GM12878 (cell line): ENCODE data around the gene MAP2K7. TPM values are rescaled to one million over a fixed set of nuclear protein-coding genes. Genes with fewer than 3 reads are reported as not detected.

ENCODE experiments used
- ATAC-seq: fragments of 200-7000 bp; cut with Tn5 transposase; 3 replicates; pipeline ENCODE4 v1.9.1; 2020; ENCODE audit warnings: mild to moderate bottlenecking, moderate library complexity
- BruUV-seq: library from RNA; stranded (reverse); fragments of 400-500 nt; replicated peaks from 2 replicates; lab custom pipeline; 2021; lab: Mats Ljungman, UMichigan
- CTCF ChIA-PET: fragments of 300-600 bp; sonication (Branson Sonifier 250); formaldehyde crosslinking; extraction: SDS; loops from one replicate; lab custom pipeline; 2021; ENCODE audit warnings: inconsistent platforms; lab: Yijun Ruan, JAX
- POLR2A ChIA-PET: fragments of 350-600 bp; formaldehyde crosslinking; extraction: SDS; loops from one replicate; lab custom pipeline; 2021; ENCODE audit warnings: inconsistent platforms; lab: Charles Lee
- RAD21 ChIA-PET: fragments of 300-600 bp; sonication (Branson Sonifier 250); formaldehyde crosslinking; loops from one replicate; lab custom pipeline; 2023; ENCODE audit warnings: antibody characterized with exemption; ENCODE audit not compliant: unreplicated experiment; lab: Charles Lee
- SMC1A ChIA-PET: fragments of 300-600 bp; sonication (Branson Sonifier 250); formaldehyde crosslinking; loops from one replicate; lab custom pipeline; 2023; ENCODE audit not compliant: unreplicated experiment, uncharacterized antibody; lab: Charles Lee
- DNase-seq: peaks from one replicate; pipeline ENCODE4 v3.0.0-alpha.2; 2011; ENCODE audit warnings: low read depth, low spot score
- FAIRE-seq: peaks from 3 replicates; lab custom pipeline; 2011; peaks lifted over from hg19 to GRCh38; lab: Jason Lieb, UNC
- H2AFZ ChIP-seq: 2 replicates; pipeline ENCODE4 v1.6.0; 2011; ENCODE audit warnings: low read depth, low read length, control low read depth; ENCODE audit not compliant: control insufficient read depth
- H3K27ac ChIP-seq: 2 replicates; pipeline ENCODE4 v1.5.1; 2011; ENCODE audit warnings: control low read depth; ENCODE audit not compliant: control insufficient read depth, insufficient read depth
- H3K27me3 ChIP-seq, 2 experiments: replicated peaks in 1 of 2; 2 replicates each; pipeline versions ENCODE4 v1.6.0 to v1.6.1; 2011; ENCODE audit warnings: low read length in 1 of 2; ENCODE audit not compliant: control insufficient read depth in 2 of 2, insufficient read depth in 2 of 2
- H3K36me3 ChIP-seq, 2 experiments: 2 replicates each; pipeline ENCODE4 v1.5.1; 2011; ENCODE audit warnings: low read length in 1 of 2; ENCODE audit not compliant: control insufficient read depth in 2 of 2, insufficient read depth in 2 of 2
- H3K4me1 ChIP-seq: 2 replicates; pipeline ENCODE4 v1.6.1; 2011; ENCODE audit warnings: mild to moderate bottlenecking, low read length, moderate library complexity, mixed read lengths; ENCODE audit not compliant: control insufficient read depth, insufficient read depth
- H3K4me2 ChIP-seq: 2 replicates; pipeline ENCODE4 v1.6.0; 2011; ENCODE audit warnings: control low read depth; ENCODE audit not compliant: control insufficient read depth, insufficient read depth
- H3K4me3 ChIP-seq: fragments of 200-600 bp; sonication (generic); 2 replicates; pipeline ENCODE4 v1.5.1; 2016
- H3K79me2 ChIP-seq: 2 replicates; pipeline ENCODE4 v1.6.0; 2011; ENCODE audit warnings: low read length; ENCODE audit not compliant: control insufficient read depth, insufficient read depth
- H3K9ac ChIP-seq: 2 replicates; pipeline ENCODE4 v1.8.0; 2011; ENCODE audit warnings: low read length, control low read depth, mixed read lengths; ENCODE audit not compliant: control insufficient read depth, insufficient read depth
- H3K9me3 ChIP-seq: replicated peaks from 3 replicates; pipeline ENCODE4 v1.5.1; 2011; ENCODE audit warnings: mild to moderate bottlenecking, low read length; ENCODE audit not compliant: control insufficient read depth, insufficient read depth
- H4K20me1 ChIP-seq: 2 replicates; pipeline ENCODE4 v1.6.0; 2011; ENCODE audit not compliant: control insufficient read depth, insufficient read depth
- ATF2 ChIP-seq: IDR thresholded peaks from 2 replicates; pipeline ENCODE4 v1.6.1; 2012; ENCODE audit warnings: low read length, inconsistent platforms
- BCLAF1 ChIP-seq: fragments of 450-650 bp; IDR thresholded peaks from 2 replicates; pipeline ENCODE4 v1.6.1; 2017; ENCODE audit warnings: antibody characterized with exemption, mild to moderate bottlenecking, moderate library complexity
- CHD1 ChIP-seq: IDR thresholded peaks from 2 replicates; pipeline ENCODE4 v1.6.1; 2012; ENCODE audit warnings: low read depth, low read length, improper control_type of control experiment
- CUX1 ChIP-seq: IDR thresholded peaks from 2 replicates; pipeline ENCODE4 v1.6.1; 2012; ENCODE audit warnings: improper control_type of control experiment, low read depth, low read length; ENCODE audit not compliant: insufficient replicate concordance
- EP300 ChIP-seq, 2 experiments: fragments of 150-350 bp in 1 of 2; IDR thresholded peaks; 2 replicates each; pipeline ENCODE4 v1.6.1; 2011 to 2012; ENCODE audit warnings: low read depth in 2 of 2, low read length in 2 of 2, borderline replicate concordance in 1 of 2, improper control_type of control experiment in 1 of 2, inconsistent platforms in 1 of 2; ENCODE audit not compliant: control insufficient read depth in 1 of 2
- FOXK2 ChIP-seq: fragments of 450-650 bp; IDR thresholded peaks from 2 replicates; pipeline ENCODE4 v1.6.1; 2017; ENCODE audit warnings: mild to moderate bottlenecking, moderate library complexity
- LARP7 ChIP-seq: fragments of 450-650 bp; IDR thresholded peaks from 2 replicates; pipeline ENCODE4 v1.6.1; 2017; ENCODE audit warnings: mild to moderate bottlenecking
- NR2C2 ChIP-seq: IDR thresholded peaks from 2 replicates; pipeline ENCODE4 v1.6.1; 2011; ENCODE audit warnings: borderline replicate concordance, low read depth; ENCODE audit not compliant: control insufficient read depth, insufficient read length
- SIX5 ChIP-seq: IDR thresholded peaks from 2 replicates; pipeline ENCODE4 v1.6.1; 2011; ENCODE audit warnings: mild to moderate bottlenecking, low read depth, low read length, moderate library complexity; ENCODE audit not compliant: severe bottlenecking
- ZNF207 ChIP-seq: fragments of 450-650 bp; IDR thresholded peaks from 2 replicates; pipeline ENCODE4 v1.6.1; 2014; ENCODE audit warnings: antibody characterized with exemption, mild to moderate bottlenecking, borderline replicate concordance
- WGBS: methylation state at CpG from one replicate; pipeline ENCODE4 v1.1.6; 2016; ENCODE audit warnings: low lambda C conversion rate; ENCODE audit not compliant: insufficient replicate concordance, insufficient coverage; ENCODE audit errors: missing lambda C conversion rate; 5-methylcytosine and 5-hydroxymethylcytosine counted together
- in situ Hi-C: fragments of 300-500 bp; cut with MboI; formaldehyde crosslinking; loops from 9 replicates; pipeline ENCODE4 v1.14.3; 2018; ENCODE audit warnings: mixed read lengths
- intact Hi-C: fragments of 100-400 bp; cut with micrococcal nuclease; formaldehyde crosslinking; loops from one replicate; pipeline ENCODE4 v1.14.2; 2022; ENCODE audit not compliant: unreplicated experiment
- polyA plus RNA-seq, 11 experiments: library from polyadenylated mRNA; depleted of rRNA in 4 of 11; unstranded in 6 of 11; stranded (reverse) in 5 of 11; fragments of >200 nt; fragmentation: Nextera tagmentation in 4 of 11; fragmentation: Illumina TruSeq in 1 of 11; extraction: Ambion mirVana in 4 of 11; extraction: Trizol in 1 of 11; gene quantifications; 1 replicate in 1 of 11; 2 replicates in 10 of 11; pipeline versions ENCODE4 v1.2.1 to v1.2.3, GENCODE V29; 2011 to 2016; ENCODE audit warnings: inconsistent platforms in 2 of 11, missing spikeins in 2 of 11, low read depth in 1 of 11
- total RNA-seq, 4 experiments: library from RNA; depleted of rRNA in 3 of 4; stranded (reverse); fragments of >200 nt in 3 of 4; fragmentation: Illumina TruSeq in 1 of 4; extraction: Trizol in 1 of 4; gene quantifications; 2 replicates each; pipeline versions ENCODE4 v1.2.1 to v1.2.3, GENCODE V29; 2013 to 2021

Gene MAP2K7
- total and polyA plus RNA-seq, 10 of the 15 experiments (the other 5 are each of a cell fraction or from before 2014, with no cell fraction given), result 0.34 to 32.2 (median 6.7) TPM

- DNase-seq, result no peak
- BruUV-seq, result TSS peak; percentile 21
- no peaks in the 10 kb centered on the region for H4K20me1 ChIP-seq
- CTCF ChIA-PET, result no interaction called here
- no peaks in the 10 kb centered on the region for H3K27me3 ChIP-seq
- H3K4me2 ChIP-seq, result no peak overlapping the region
- POLR2A ChIA-PET, result no interaction called here
- no peak for ATAC-seq
- no peak overlapping the region for H2AFZ ChIP-seq
- H3K79me2 ChIP-seq, result no peaks in the 10 kb centered on the region
- in situ Hi-C loops, result no loop called here
- RAD21 ChIA-PET, result no interaction called here
- H3K4me1 ChIP-seq, result no peaks in the 10 kb centered on the region
- H3K4me3 ChIP-seq, result no peak overlapping the region
- intact Hi-C loops, result no loop called here
- FAIRE-seq, result no peak
- SMC1A ChIA-PET, result no interaction called here
- no peak overlapping the region for H3K9ac ChIP-seq
- peaks cover 22 to 25% of the 10 kb centered on the region in 2 experiments; a peak in 3 of 4 replicates for H3K36me3 ChIP-seq
- WGBS, result 91% methylated on average over 22 of the region's 22 CpGs
- H3K27ac ChIP-seq, result no peak overlapping the region
- H3K9me3 ChIP-seq, result no peaks in the 10 kb centered on the region
- TF ChIP-seq FOXK2 (no peak), BCLAF1 (no peak), LARP7 (no peak), ZNF207 (no peak), ATF2 (no peak), NR2C2 (no peak), SIX5 (no peak), CHD1 (no peak), EP300 (IDR thresholded peaks at IDR 0.05; ENCODE audit: borderline replicate concordance in 1 of 2, control insufficient read depth in 1 of 2, low read depth in 2 of 2, low read length in 2 of 2) (no peak), CUX1 (no peak)
Measured at GRCh38 chr19:7962644-7963268, 59.1 kb downstream of the MAP2K7 start.
